Esophagus squamous epithelium (tissue), 5 donors: ENCODE measurements around the gene C1GALT1. TPM values are rescaled to one million over a fixed set of nuclear protein-coding genes. Genes with fewer than 3 reads are reported as not detected.

Experiments
- DNase-seq: peaks from one replicate; lab custom pipeline; 2025; lab: John Stamatoyannopoulos, UW
- H3K27ac ChIP-seq, 4 donors: fragments of 200-600 bp; sonication (generic); one replicate each; pipeline ENCODE4 v1.5.1; 2016 to 2019; ENCODE audit warnings: mild to moderate bottlenecking in 1 of 4
- H3K27me3 ChIP-seq, 4 donors: fragments of 200-600 bp; sonication (generic); 1 replicate in 3 of 4; 2 replicates in 1 of 4; pipeline versions ENCODE4 v1.5.1 to v1.6.0; 2017 to 2021; ENCODE audit warnings: antibody characterized with exemption in 1 of 4
- H3K36me3 ChIP-seq, 3 donors: fragments of 200-600 bp; sonication (generic); one replicate each; pipeline ENCODE4 v1.5.1; 2016 to 2019
- H3K4me1 ChIP-seq, 3 donors: fragments of 200-600 bp; sonication (generic); one replicate each; pipeline ENCODE4 v1.5.1; 2017 to 2019
- H3K4me3 ChIP-seq, 4 donors: fragments of 200-600 bp; sonication (generic); 1 replicate in 3 of 4; 2 replicates in 1 of 4; pipeline ENCODE4 v1.5.1; 2016 to 2019; ENCODE audit warnings: mild to moderate bottlenecking in 2 of 4, moderate library complexity in 1 of 4
- H3K9me3 ChIP-seq, 3 donors: fragments of 200-600 bp; sonication (generic); one replicate each; pipeline ENCODE4 v1.5.1; 2016 to 2019
- CTCF ChIP-seq, 6 experiments: fragments of 450-650 bp in 4 of 6; fragments of 200-600 bp in 2 of 6; sonication (generic) in 2 of 6; IDR thresholded peaks; one replicate each; pipeline ENCODE4 v1.5.1; 2016 to 2019; ENCODE audit warnings: antibody characterized with exemption in 6 of 6, mild to moderate bottlenecking in 4 of 6, moderate library complexity in 4 of 6
- POLR2A ChIP-seq, 4 donors: fragments of 450-650 bp; IDR thresholded peaks; one replicate each; pipeline ENCODE4 v1.6.1; 2017; ENCODE audit warnings: antibody characterized with exemption in 4 of 4, mild to moderate bottlenecking in 4 of 4, moderate library complexity in 3 of 4
- WGBS, 2 donors: methylation state at CpG; one replicate each; pipeline ENCODE4 v1.1.5; 2018; 5-methylcytosine and 5-hydroxymethylcytosine counted together
- intact Hi-C: fragments of 100-400 bp; cut with DNase I; formaldehyde crosslinking; loops from one replicate; pipeline ENCODE4 v1.15.0; 2022
- total RNA-seq, 4 donors: library from RNA; depleted of rRNA; stranded (reverse); fragments of >200 nt; gene quantifications; one replicate each; pipeline ENCODE4 v1.1.0, GENCODE V29; 2016
- donor health status: DM: yes; HTN: yes; CAD: no.

C1GALT1 gene
- total RNA-seq, 4 donors from 2014 or later = 40.1 to 56.4 (median 43.9) TPM

- Histone ChIP-seq H3K4me1 (peaks cover 0 to 15% (median 0%) of the 10 kb centered on the region in 3 donors), H3K9me3 (no peaks in the 10 kb centered on the region), H3K36me3 (peaks cover 0 to 12% (median 0%) of the 10 kb centered on the region in 3 donors), H3K27ac (no peak overlapping the region), H3K27me3 (no peaks in the 10 kb centered on the region), H3K4me3 (no peak overlapping the region)
- DNase-seq = no peak
- intact Hi-C loops = no loop called here
- 91 to 97% methylated on average over 2 to 3 of the region's 3 CpGs for WGBS, 2 donors
- TF ChIP-seq POLR2A (IDR thresholded peaks at IDR 0.05) = no peak
- TF ChIP-seq CTCF (IDR thresholded peaks at IDR 0.05) = no peak
Observed at GRCh38 chr7:7246223-7246622, 63.9 kb downstream of the C1GALT1 start.

- peaks cover 0 to 24% (median 0%) of the 10 kb centered on the region in 3 donors for H3K36me3 ChIP-seq
- H3K4me1 ChIP-seq = peaks cover 0 to 15% (median 0%) of the 10 kb centered on the region in 3 donors
- H3K27me3 ChIP-seq = no peaks in the 10 kb centered on the region
- H3K4me3 ChIP-seq = no peak overlapping the region
- TF ChIP-seq CTCF (IDR thresholded peaks at IDR 0.05) = no peak
- TF ChIP-seq POLR2A (IDR thresholded peaks at IDR 0.05) = no peak
- WGBS, 2 donors = 36 to 44% methylated on average over 1 of the region's 1 CpG
- intact Hi-C loops = no loop called here
- no peak overlapping the region for H3K27ac ChIP-seq
- no peak for DNase-seq
- H3K9me3 ChIP-seq = no peaks in the 10 kb centered on the region
Observed at GRCh38 chr7:7247658-7248057, 65.3 kb downstream of the C1GALT1 start.

- no peak for DNase-seq
- 83 to 92% methylated on average over 2 of the region's 2 CpGs for WGBS, 2 donors
- peaks cover 0 to 29% (median 0%) of the 10 kb centered on the region in 3 donors for H3K36me3 ChIP-seq
- TF ChIP-seq CTCF (IDR thresholded peaks at IDR 0.05) (no peak), POLR2A (IDR thresholded peaks at IDR 0.05) (no peak)
- no peak overlapping the region for H3K4me3 ChIP-seq
- peaks cover 0 to 10% (median 0%) of the 10 kb centered on the region in 3 donors for H3K4me1 ChIP-seq
- no peaks in the 10 kb centered on the region for H3K9me3 ChIP-seq
- H3K27me3 ChIP-seq = no peaks in the 10 kb centered on the region
- intact Hi-C loops = no loop called here
- no peak overlapping the region for H3K27ac ChIP-seq
Observed at GRCh38 chr7:7249814-7250213, 67.5 kb downstream of the C1GALT1 start.

GRCh38 chr7:7251742-7252141 is 69.4 kb downstream of the C1GALT1 start:
- Histone ChIP-seq H3K27ac (no peak overlapping the region), H3K36me3 (peaks cover 0 to 29% (median 0%) of the 10 kb centered on the region in 3 donors), H3K9me3 (no peaks in the 10 kb centered on the region), H3K4me1 (no peaks in the 10 kb centered on the region), H3K4me3 (no peak overlapping the region), H3K27me3 (no peaks in the 10 kb centered on the region)
- WGBS, 2 donors = 76 to 78% methylated on average over 2 of the region's 2 CpGs
- intact Hi-C loops = no loop called here
- TF ChIP-seq CTCF (IDR thresholded peaks at IDR 0.05) (no peak), POLR2A (IDR thresholded peaks at IDR 0.05) (no peak)
- no peak for DNase-seq

GRCh38 chr7:7254319-7254718 is 72.0 kb downstream of the C1GALT1 start:
- H3K27me3 ChIP-seq = no peaks in the 10 kb centered on the region
- peaks cover 0 to 4% (median 0%) of the 10 kb centered on the region in 3 donors for H3K4me1 ChIP-seq
- intact Hi-C loops = no loop called here
- DNase-seq = no peak
- H3K27ac ChIP-seq = no peak overlapping the region
- TF ChIP-seq POLR2A (IDR thresholded peaks at IDR 0.05) = no peak
- TF ChIP-seq CTCF (IDR thresholded peaks at IDR 0.05) = no peak
- H3K36me3 ChIP-seq = peaks cover 0 to 29% (median 0%) of the 10 kb centered on the region in 3 donors
- no peaks in the 10 kb centered on the region for H3K9me3 ChIP-seq
- WGBS, 2 donors = 82 to 97% methylated on average over 2 of the region's 2 CpGs
- no peak overlapping the region for H3K4me3 ChIP-seq
